Panc1 (cell line): ENCODE results near the gene STAP1. TPM values are rescaled to one million over a fixed set of nuclear protein-coding genes. Genes with fewer than 3 reads are reported as not detected.

ENCODE experiments used
- ATAC-seq: fragments of 200-7000 bp; cut with Tn5 transposase; 2 replicates; pipeline ENCODE4 v1.9.1; 2020; ENCODE audit warnings: mild to moderate bottlenecking, moderate library complexity
- BruUV-seq: library from RNA; stranded (reverse); fragments of 400-500 nt; replicated peaks from 2 replicates; lab custom pipeline; 2021; lab: Mats Ljungman, UMichigan
- CTCF ChIA-PET: fragments of 300-600 bp; sonication (Branson Sonifier 250); formaldehyde crosslinking; loops from one replicate; lab custom pipeline; 2022; ENCODE audit warnings: antibody characterized with exemption; lab: Charles Lee
- POLR2A ChIA-PET: fragments of 300-600 bp; sonication (Branson Sonifier 250); formaldehyde crosslinking; loops from one replicate; lab custom pipeline; 2022; ENCODE audit warnings: antibody characterized with exemption; lab: Charles Lee
- DNase-seq: peaks from one replicate; pipeline ENCODE4 v3.0.0-alpha.2; 2010; ENCODE audit warnings: low read depth, low spot score
- H3K27ac ChIP-seq: 2 replicates; pipeline ENCODE4 v1.5.1; 2011; ENCODE audit warnings: mild to moderate bottlenecking, low read length, inconsistent platforms
- H3K27me3 ChIP-seq: fragments of 200-500 bp; sonication (Bioruptor generic); 2 replicates; pipeline ENCODE4 v1.6.0; 2014; ENCODE audit warnings: low read length, inconsistent platforms; ENCODE audit not compliant: control insufficient read depth, insufficient read depth
- H3K36me3 ChIP-seq: fragments of 200-500 bp; sonication (Bioruptor generic); 2 replicates; pipeline ENCODE4 v1.5.1; 2014; ENCODE audit warnings: inconsistent platforms, mild to moderate bottlenecking, low read length, moderate library complexity; ENCODE audit not compliant: control insufficient read depth, insufficient read depth
- H3K4me1 ChIP-seq: 2 replicates; pipeline ENCODE4 v1.5.1; 2011; ENCODE audit warnings: inconsistent platforms, mild to moderate bottlenecking, low read length, moderate library complexity; ENCODE audit not compliant: control insufficient read depth, insufficient read depth
- H3K4me3 ChIP-seq, 2 experiments: 2 replicates each; pipeline ENCODE4 v1.5.1; 2011 to 2012; ENCODE audit warnings: low read depth in 2 of 2, low read length in 2 of 2, mild to moderate bottlenecking in 2 of 2, inconsistent platforms in 1 of 2, moderate library complexity in 1 of 2
- H3K9me3 ChIP-seq: fragments of 200-500 bp; sonication (Bioruptor generic); 2 replicates; pipeline ENCODE4 v1.5.1; 2014; ENCODE audit warnings: low read depth, mild to moderate bottlenecking, inconsistent platforms, low read length, moderate library complexity; ENCODE audit not compliant: control insufficient read depth, insufficient read depth
- POLR2AphosphoS5 ChIP-seq: IDR thresholded peaks from 2 replicates; pipeline ENCODE4 v1.6.1; 2012; ENCODE audit warnings: mild to moderate bottlenecking, low read depth, low read length, moderate library complexity
- SIN3A ChIP-seq: IDR thresholded peaks from 2 replicates; pipeline ENCODE4 v1.6.1; 2012; ENCODE audit warnings: low read depth, mild to moderate bottlenecking, low read length, moderate library complexity, borderline replicate concordance; ENCODE audit not compliant: insufficient read depth
- TCF7L2 ChIP-seq: IDR thresholded peaks from 2 replicates; pipeline ENCODE4 v1.6.1; 2011; ENCODE audit warnings: mild to moderate bottlenecking, low read depth, low read length, inconsistent platforms
- in situ Hi-C: cut with HindIII; loops from 2 replicates; pipeline ENCODE4 v1.10.0; 2016; ENCODE audit warnings: low sequenced_read_pairs, low pct_unique_long_range_greater_than_20kb
- intact Hi-C: fragments of 100-400 bp; cut with micrococcal nuclease; formaldehyde crosslinking; loops from one replicate; pipeline ENCODE4 v1.10.0; 2022; ENCODE audit not compliant: unreplicated experiment
- total RNA-seq: library from RNA; stranded (reverse); gene quantifications from one replicate; pipeline ENCODE4 v1.2.1, GENCODE V29; 2021; ENCODE audit not compliant: unreplicated experiment
- TF ChIP-seq, protein P1 (sequence below): fragments of 450-650 bp; IDR thresholded peaks from 2 replicates; pipeline ENCODE4 v1.5.1; 2017; ENCODE audit warnings: mild to moderate bottlenecking
- TF ChIP-seq, protein P2 (sequence below), 2 experiments: IDR thresholded peaks; 2 replicates each; pipeline ENCODE4 v1.6.1; 2011 to 2012; ENCODE audit warnings: low read depth in 2 of 2, control low read depth in 1 of 2, low read length in 1 of 2, mild to moderate bottlenecking in 1 of 2, moderate library complexity in 1 of 2; ENCODE audit not compliant: insufficient read depth in 1 of 2

The STAP1 gene
- total RNA-seq, 1 experiment from 2014 or later: not detected

DNA sequence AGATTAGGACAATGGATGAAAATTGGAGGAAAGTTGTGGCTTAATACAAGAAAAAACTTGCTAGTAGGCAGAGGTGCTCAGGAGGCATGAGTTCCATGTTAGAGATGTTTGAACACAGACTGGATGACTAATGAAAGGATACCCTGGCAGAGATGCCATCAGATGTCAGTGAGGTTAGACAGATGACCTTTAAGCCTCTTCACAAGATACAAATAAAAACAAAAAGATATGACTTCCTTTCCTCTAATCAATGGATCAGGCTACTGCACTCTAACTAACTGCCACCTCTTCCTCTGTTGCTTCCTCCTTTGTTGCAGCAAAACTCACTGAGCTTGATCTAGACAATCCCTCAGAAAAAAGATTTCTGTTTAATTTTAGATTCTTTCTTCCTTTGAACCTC lies 14.7 kb downstream of the STAP1 start:
- no TSS peak for BruUV-seq
- in situ Hi-C loops: no loop called here
- no peak for TF ChIP-seq POLR2AphosphoS5
- TF ChIP-seq, protein P1, sequence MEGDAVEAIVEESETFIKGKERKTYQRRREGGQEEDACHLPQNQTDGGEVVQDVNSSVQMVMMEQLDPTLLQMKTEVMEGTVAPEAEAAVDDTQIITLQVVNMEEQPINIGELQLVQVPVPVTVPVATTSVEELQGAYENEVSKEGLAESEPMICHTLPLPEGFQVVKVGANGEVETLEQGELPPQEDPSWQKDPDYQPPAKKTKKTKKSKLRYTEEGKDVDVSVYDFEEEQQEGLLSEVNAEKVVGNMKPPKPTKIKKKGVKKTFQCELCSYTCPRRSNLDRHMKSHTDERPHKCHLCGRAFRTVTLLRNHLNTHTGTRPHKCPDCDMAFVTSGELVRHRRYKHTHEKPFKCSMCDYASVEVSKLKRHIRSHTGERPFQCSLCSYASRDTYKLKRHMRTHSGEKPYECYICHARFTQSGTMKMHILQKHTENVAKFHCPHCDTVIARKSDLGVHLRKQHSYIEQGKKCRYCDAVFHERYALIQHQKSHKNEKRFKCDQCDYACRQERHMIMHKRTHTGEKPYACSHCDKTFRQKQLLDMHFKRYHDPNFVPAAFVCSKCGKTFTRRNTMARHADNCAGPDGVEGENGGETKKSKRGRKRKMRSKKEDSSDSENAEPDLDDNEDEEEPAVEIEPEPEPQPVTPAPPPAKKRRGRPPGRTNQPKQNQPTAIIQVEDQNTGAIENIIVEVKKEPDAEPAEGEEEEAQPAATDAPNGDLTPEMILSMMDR: no peak
- no peak for TF ChIP-seq SIN3A
- TF ChIP-seq, protein P2, sequence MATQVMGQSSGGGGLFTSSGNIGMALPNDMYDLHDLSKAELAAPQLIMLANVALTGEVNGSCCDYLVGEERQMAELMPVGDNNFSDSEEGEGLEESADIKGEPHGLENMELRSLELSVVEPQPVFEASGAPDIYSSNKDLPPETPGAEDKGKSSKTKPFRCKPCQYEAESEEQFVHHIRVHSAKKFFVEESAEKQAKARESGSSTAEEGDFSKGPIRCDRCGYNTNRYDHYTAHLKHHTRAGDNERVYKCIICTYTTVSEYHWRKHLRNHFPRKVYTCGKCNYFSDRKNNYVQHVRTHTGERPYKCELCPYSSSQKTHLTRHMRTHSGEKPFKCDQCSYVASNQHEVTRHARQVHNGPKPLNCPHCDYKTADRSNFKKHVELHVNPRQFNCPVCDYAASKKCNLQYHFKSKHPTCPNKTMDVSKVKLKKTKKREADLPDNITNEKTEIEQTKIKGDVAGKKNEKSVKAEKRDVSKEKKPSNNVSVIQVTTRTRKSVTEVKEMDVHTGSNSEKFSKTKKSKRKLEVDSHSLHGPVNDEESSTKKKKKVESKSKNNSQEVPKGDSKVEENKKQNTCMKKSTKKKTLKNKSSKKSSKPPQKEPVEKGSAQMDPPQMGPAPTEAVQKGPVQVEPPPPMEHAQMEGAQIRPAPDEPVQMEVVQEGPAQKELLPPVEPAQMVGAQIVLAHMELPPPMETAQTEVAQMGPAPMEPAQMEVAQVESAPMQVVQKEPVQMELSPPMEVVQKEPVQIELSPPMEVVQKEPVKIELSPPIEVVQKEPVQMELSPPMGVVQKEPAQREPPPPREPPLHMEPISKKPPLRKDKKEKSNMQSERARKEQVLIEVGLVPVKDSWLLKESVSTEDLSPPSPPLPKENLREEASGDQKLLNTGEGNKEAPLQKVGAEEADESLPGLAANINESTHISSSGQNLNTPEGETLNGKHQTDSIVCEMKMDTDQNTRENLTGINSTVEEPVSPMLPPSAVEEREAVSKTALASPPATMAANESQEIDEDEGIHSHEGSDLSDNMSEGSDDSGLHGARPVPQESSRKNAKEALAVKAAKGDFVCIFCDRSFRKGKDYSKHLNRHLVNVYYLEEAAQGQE (IDR thresholded peaks at IDR 0.05; ENCODE audit: insufficient read depth in 1 of 2, low read depth in 2 of 2, low read length in 1 of 2): no peak
- TF ChIP-seq TCF7L2: no peak
- DNase-seq (no peak), ATAC-seq (no peak)
- intact Hi-C loops: no loop called here
- POLR2A ChIA-PET: no interaction called here
- Histone ChIP-seq H3K36me3 (no peaks in the 10 kb centered on the region), H3K27me3 (no peaks in the 10 kb centered on the region), H3K4me1 (no peaks in the 10 kb centered on the region), H3K4me3 (no peak overlapping the region), H3K9me3 (no peaks in the 10 kb centered on the region), H3K27ac (no peak overlapping the region)
- CTCF ChIA-PET: no interaction called here

DNA sequence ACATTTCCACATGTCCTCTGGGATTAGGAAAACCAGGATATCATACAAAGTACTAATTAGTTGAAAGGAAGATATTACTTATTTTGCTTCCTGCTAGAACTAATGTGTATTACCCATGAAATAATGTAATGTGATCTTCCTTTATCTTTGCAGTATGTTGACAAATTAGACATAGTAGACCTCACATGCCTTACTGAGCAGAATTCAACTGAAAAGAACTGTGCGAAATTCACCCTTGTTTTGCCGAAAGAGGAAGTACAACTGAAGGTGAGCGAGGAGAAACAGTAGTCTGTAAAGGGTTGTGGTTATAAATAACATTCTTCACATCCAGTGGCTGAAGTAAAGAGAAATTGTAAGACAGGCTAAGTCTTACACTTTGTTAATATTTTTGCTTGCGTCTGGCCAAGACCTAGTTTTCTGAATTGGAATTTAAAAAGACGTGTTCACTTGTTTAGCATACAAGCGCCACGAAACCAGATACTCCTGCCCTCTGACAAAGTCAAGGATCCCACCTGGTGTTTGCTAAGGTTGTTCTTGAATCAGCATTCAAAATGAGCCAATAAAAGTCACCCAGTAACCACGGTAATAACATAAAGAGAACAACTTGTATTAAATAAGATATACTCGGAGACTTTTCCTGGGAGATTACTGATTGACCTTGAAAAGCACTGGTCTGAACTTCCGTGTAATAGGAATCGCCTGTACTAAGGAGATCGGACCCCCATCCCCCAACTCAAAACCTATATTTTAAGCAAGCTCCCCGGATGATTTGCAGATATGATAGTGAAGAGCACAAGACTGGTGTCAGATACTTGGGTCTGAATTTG lies 16.9 kb downstream of the STAP1 start:
- ATAC-seq: no peak
- Histone ChIP-seq H3K27ac (no peak overlapping the region), H3K4me3 (no peak overlapping the region), H3K27me3 (no peaks in the 10 kb centered on the region), H3K36me3 (no peaks in the 10 kb centered on the region), H3K4me1 (no peaks in the 10 kb centered on the region), H3K9me3 (no peaks in the 10 kb centered on the region)
- no peak for DNase-seq
- intact Hi-C loops: no loop called here
- BruUV-seq: no TSS peak
- POLR2A ChIA-PET: no interaction called here
- CTCF ChIA-PET: no interaction called here
- in situ Hi-C loops: no loop called here
- no peak for TF ChIP-seq SIN3A
- TF ChIP-seq, protein P1: no peak
